RKO (cell line): ENCODE results near the gene REEP1.
"Not testable (repeated sequence)": the region's sequence is repeated elsewhere in the genome, so short reads cannot be mapped to it uniquely, and the experiment has no call there.

ENCODE experiments used
- DNase-seq: peaks from one replicate; pipeline ENCODE4 v3.0.0-alpha.2; 2016; ENCODE audit warnings: low spot score

The REEP1 gene

GRCh38 chr2:86243950-86244733, 93.3 kb downstream of the REEP1 start:
- DNase-seq: no peak

GRCh38 chr2:86243272-86243671, 94.2 kb downstream of the REEP1 start:
- no peak for DNase-seq

- DNase-seq: no peak
Observed at GRCh38 chr2:86241611-86242010, 95.8 kb downstream of the REEP1 start.

GRCh38 chr2:86240251-86240650, 97.2 kb downstream of the REEP1 start:
- no peak for DNase-seq

- no peak for DNase-seq
Observed at GRCh38 chr2:86239745-86240144, 97.7 kb downstream of the REEP1 start.

GRCh38 chr2:86239326-86239725, 98.1 kb downstream of the REEP1 start:
- DNase-seq: no peak

- DNase-seq: no peak
Observed at GRCh38 chr2:86238354-86238753, 99.1 kb downstream of the REEP1 start.

- no peak for DNase-seq
Observed at GRCh38 chr2:86237172-86237571, 100.3 kb downstream of the REEP1 start.

- no peak for DNase-seq
Observed at GRCh38 chr2:86235196-86235980, 102.0 kb downstream of the REEP1 start.

GRCh38 chr2:86234563-86235131, 102.8 kb downstream of the REEP1 start:
- no peak for DNase-seq

- DNase-seq: no peak
Observed at GRCh38 chr2:86233436-86233835, 104.0 kb downstream of the REEP1 start.

GRCh38 chr2:86232910-86233309, 104.5 kb downstream of the REEP1 start:
- DNase-seq: no peak

- DNase-seq: no peak
Observed at GRCh38 chr2:86232373-86232784, 105.0 kb downstream of the REEP1 start.

GRCh38 chr2:86231680-86232372, 105.6 kb downstream of the REEP1 start:
- no peak for DNase-seq

- no peak for DNase-seq
Observed at GRCh38 chr2:86230961-86231360, 106.5 kb downstream of the REEP1 start.

- no peak for DNase-seq
Observed at GRCh38 chr2:86229221-86229620, 108.2 kb downstream of the REEP1 start.

GRCh38 chr2:86228574-86228973, 108.9 kb downstream of the REEP1 start:
- DNase-seq: not testable (repeated sequence)

GRCh38 chr2:86227685-86228084, 109.7 kb downstream of the REEP1 start:
- no peak for DNase-seq

GRCh38 chr2:86226636-86227520, 110.5 kb downstream of the REEP1 start:
- no peak for DNase-seq

- no peak for DNase-seq
Observed at GRCh38 chr2:86226070-86226469, 111.4 kb downstream of the REEP1 start.

GRCh38 chr2:86225581-86225980, 111.8 kb downstream of the REEP1 start:
- DNase-seq: no peak
